ENCODE data around the gene ADAM15. TPM values are rescaled to one million over a fixed set of nuclear protein-coding genes. Genes with fewer than 3 reads are reported as not detected.

ADAM15 gene
- total and polyA plus RNA-seq, 7 donors = 37.8 to 186 (median 54.9) TPM

DNA sequence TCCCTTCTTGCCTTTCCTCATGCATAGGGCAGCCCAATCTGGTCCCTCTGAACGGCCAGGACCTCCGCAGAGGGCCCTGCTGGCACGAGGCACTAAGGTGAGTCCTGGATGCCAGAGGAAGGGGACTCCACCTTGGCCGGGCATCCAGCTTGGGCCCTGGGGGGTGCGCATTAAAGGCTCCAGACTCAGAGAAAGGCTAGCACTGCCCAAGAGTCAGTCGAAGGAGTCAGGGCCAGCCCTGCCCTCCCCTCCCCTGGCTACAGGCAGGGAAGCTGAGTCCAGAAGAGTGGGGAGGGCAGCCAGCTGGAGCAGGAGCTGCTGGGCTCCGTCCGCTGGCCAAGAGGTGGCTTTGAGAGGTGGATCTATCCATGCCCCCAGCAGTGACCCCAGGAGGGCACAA lies 9.6 kb downstream of the ADAM15 start:
- Histone ChIP-seq H3K27me3 (peaks cover 0 to 7% (median 0%) of the 10 kb centered on the region in 3 donors), H3K4me1 (peaks cover 3 to 34% (median 30%) of the 10 kb centered on the region in 4 donors), H3K9me3 (no peaks in the 10 kb centered on the region), H3K36me3 (peaks cover 14 to 46% (median 29%) of the 10 kb centered on the region in 4 donors), H3K4me3 (no peak overlapping the region), H3K27ac (no peak overlapping the region)
- no peak for DNase-seq
- intact Hi-C loops (cut with DNase I) = loop anchor here (1.0 to 5.0 kb wide), 2 partner anchors 15 to 88 kb away; partner anchors contain the start of genes CKS1B and SHC1
- TF ChIP-seq POLR2AphosphoS5 (IDR thresholded peaks at IDR 0.05) (no peak), POLR2A (IDR thresholded peaks at IDR 0.05) (no peak), EP300 (IDR thresholded peaks at IDR 0.05) (no peak)
- TF ChIP-seq, protein P1, sequence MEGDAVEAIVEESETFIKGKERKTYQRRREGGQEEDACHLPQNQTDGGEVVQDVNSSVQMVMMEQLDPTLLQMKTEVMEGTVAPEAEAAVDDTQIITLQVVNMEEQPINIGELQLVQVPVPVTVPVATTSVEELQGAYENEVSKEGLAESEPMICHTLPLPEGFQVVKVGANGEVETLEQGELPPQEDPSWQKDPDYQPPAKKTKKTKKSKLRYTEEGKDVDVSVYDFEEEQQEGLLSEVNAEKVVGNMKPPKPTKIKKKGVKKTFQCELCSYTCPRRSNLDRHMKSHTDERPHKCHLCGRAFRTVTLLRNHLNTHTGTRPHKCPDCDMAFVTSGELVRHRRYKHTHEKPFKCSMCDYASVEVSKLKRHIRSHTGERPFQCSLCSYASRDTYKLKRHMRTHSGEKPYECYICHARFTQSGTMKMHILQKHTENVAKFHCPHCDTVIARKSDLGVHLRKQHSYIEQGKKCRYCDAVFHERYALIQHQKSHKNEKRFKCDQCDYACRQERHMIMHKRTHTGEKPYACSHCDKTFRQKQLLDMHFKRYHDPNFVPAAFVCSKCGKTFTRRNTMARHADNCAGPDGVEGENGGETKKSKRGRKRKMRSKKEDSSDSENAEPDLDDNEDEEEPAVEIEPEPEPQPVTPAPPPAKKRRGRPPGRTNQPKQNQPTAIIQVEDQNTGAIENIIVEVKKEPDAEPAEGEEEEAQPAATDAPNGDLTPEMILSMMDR (IDR thresholded peaks at IDR 0.05) = no peak
- WGBS, 2 donors = 81 to 88% methylated on average over 8 of the region's 8 CpGs

DNA sequence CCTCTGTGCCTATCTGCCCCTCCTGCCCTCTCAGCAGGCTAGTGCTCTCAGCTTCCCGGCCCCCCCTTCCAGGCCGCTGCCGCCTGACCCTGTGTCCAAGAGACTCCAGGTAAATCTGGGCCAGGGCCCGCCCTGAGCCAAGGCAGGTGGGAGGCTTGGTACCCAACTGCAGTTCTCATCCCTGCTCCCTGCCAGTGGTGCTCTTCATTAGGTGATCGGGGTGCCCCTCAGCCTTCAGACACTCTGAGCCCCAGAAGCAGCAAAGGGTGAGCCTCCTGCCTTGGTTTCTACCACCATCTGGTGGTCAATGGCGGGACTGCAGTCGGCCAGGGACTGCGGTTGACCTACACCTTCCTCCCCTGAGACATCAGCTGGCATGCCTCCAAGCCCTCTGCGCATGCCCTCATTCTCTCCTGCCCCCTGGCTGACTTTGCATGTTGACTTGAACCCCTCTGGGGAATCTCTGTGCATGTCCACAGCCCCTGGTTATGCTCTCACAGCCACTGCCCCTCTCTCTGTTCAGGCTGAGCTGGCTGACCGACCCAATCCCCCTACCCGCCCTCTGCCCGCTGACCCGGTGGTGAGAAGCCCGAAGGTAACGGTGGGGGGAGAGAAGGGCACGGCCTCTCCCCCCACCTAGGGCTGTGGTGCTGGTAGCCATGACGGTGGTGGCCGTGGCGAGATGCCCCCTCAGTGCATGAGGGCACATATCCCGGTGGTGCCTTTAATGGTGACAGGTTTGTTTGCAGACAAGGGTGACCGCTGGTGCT lies 10.4 kb downstream of the ADAM15 start:
- Histone ChIP-seq H3K4me1 (peaks cover 3 to 34% (median 30%) of the 10 kb centered on the region in 4 donors), H3K27me3 (peaks cover 0 to 7% (median 0%) of the 10 kb centered on the region in 3 donors), H3K27ac (no peak overlapping the region), H3K4me3 (no peak overlapping the region), H3K9me3 (no peaks in the 10 kb centered on the region), H3K36me3 (peaks cover 10 to 37% (median 21%) of the 10 kb centered on the region in 4 donors)
- TF ChIP-seq POLR2A (IDR thresholded peaks at IDR 0.05) (no peak), POLR2AphosphoS5 (IDR thresholded peaks at IDR 0.05) (no peak)
- TF ChIP-seq, protein P1 (IDR thresholded peaks at IDR 0.05) = peak; percentile 97 to 100 (median 99)
- intact Hi-C loops (cut with DNase I) = loop anchor here (1.0 to 5.0 kb wide), 2 partner anchors 16 to 89 kb away; partner anchors contain the start of genes CKS1B and SHC1
- peak; percentile 90 for DNase-seq
- WGBS, 2 donors = 27 to 38% methylated on average over 21 of the region's 21 CpGs

DNA sequence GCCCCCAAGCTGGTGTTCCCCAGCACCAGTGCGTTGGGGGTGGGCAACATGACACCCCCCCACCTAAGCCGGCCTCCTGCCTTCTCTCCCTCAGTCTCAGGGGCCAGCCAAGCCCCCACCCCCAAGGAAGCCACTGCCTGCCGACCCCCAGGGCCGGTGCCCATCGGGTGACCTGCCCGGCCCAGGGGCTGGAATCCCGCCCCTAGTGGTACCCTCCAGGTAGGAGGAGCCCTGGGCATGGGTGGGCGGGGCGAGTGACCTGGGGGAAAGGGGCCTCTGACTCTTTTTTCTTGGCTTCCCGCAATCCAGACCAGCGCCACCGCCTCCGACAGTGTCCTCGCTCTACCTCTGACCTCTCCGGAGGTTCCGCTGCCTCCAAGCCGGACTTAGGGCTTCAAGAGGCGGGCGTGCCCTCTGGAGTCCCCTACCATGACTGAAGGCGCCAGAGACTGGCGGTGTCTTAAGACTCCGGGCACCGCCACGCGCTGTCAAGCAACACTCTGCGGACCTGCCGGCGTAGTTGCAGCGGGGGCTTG lies 11.1 kb downstream of the ADAM15 start:
- 13 to 47% methylated on average over 29 of the region's 29 CpGs for WGBS, 2 donors
- H3K27me3 ChIP-seq = peaks cover 0 to 7% (median 0%) of the 10 kb centered on the region in 3 donors
- peaks cover 6 to 31% (median 16%) of the 10 kb centered on the region in 4 donors for H3K36me3 ChIP-seq
- TF ChIP-seq POLR2AphosphoS5 (IDR thresholded peaks at IDR 0.05) = no peak
- no peak for TF ChIP-seq EP300 (IDR thresholded peaks at IDR 0.05)
- TF ChIP-seq POLR2A (IDR thresholded peaks at IDR 0.05) = no peak
- TF ChIP-seq, protein P1 (IDR thresholded peaks at IDR 0.05) = no peak
- H3K9me3 ChIP-seq = no peaks in the 10 kb centered on the region
- no peak overlapping the region for H3K27ac ChIP-seq
- no peak for DNase-seq
- H3K4me3 ChIP-seq = peak overlapping the region in 2 of 4 donors; percentile 84 to 90
- intact Hi-C loops (cut with DNase I) = loop anchor here (5.0 kb wide), 1 partner anchor 90 kb away; the partner anchor contains the start of genes CKS1B and SHC1
- H3K4me1 ChIP-seq = peaks cover 3 to 34% (median 30%) of the 10 kb centered on the region in 4 donors

DNA sequence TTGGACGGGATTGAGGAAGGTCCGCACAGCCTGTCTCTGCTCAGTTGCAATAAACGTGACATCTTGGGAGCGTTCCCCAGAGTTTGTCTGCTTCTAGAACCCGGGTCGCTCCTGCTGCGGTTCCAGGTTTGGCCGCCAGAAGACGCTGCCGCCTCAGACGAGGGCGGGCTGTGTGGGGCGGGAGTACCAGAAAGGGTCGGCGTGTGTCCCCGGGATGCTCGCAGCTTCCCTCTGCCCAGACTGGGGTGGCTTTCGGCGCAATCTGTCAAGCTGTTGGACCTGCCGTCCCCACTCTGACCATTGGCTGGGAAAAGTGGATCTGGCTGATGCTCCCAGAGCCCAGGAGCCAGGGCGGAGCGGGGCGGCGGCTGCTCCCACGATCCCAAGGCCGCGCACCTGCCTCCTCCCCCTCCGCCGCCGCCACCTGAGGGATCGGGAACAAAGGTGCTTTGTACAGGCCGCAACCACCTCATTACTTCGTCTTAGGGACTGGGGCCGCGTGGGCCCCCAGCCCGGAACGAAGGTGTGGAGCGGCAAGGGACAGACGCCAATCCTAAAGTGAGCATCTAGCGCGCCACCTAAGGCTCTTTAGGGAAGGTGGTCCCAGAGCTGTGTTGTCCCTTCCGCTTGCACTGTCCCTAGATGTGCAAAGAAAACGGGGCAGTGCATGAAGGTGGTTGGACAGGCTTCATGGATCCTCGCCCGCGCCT lies 11.7 kb downstream of the ADAM15 start:
- no peak for DNase-seq

More for the DNA sequence above, 11.7 kb downstream of the ADAM15 start:
- peak overlapping the region in 3 of 4 donors; percentile 79 to 84 (median 82) for H3K27ac ChIP-seq
- peaks cover 0 to 25% (median 9%) of the 10 kb centered on the region in 4 donors for H3K36me3 ChIP-seq
- intact Hi-C loops (cut with DNase I) = loop anchor here (1.0 to 5.0 kb wide), 2 partner anchors 21 to 91 kb away; partner anchors contain the start of genes CKS1B and SHC1
- no peaks in the 10 kb centered on the region for H3K9me3 ChIP-seq
- H3K27me3 ChIP-seq = peaks cover 0 to 7% (median 0%) of the 10 kb centered on the region in 3 donors
- peaks cover 3 to 34% (median 30%) of the 10 kb centered on the region in 4 donors for H3K4me1 ChIP-seq
- TF ChIP-seq, protein P1 (IDR thresholded peaks at IDR 0.05) = peak; percentile 16 to 89 (median 62)
- TF ChIP-seq POLR2A (IDR thresholded peaks at IDR 0.05) (peak in 1 of 2 donors; percentile 14), POLR2AphosphoS5 (IDR thresholded peaks at IDR 0.05) (peak in 1 of 4 donors; percentile 14), EP300 (IDR thresholded peaks at IDR 0.05) (no peak)
- peak overlapping the region; percentile 70 to 90 (median 86) for H3K4me3 ChIP-seq
- WGBS, 2 donors = 2 to 5% methylated on average over 46 of the region's 46 CpGs
